Stomach (tissue), 4 donors: ENCODE measurements around the gene SLC16A13.

Experiments
- CTCF ChIP-seq, 7 experiments: fragments of 450-650 bp in 4 of 7; fragments of 200-600 bp in 3 of 7; sonication (generic) in 3 of 7; IDR thresholded peaks; one replicate each; pipeline ENCODE4 v1.5.1; 2016 to 2019; ENCODE audit warnings: antibody characterized with exemption in 7 of 7, control low read depth in 2 of 7, mild to moderate bottlenecking in 1 of 7
- POLR2AphosphoS5 ChIP-seq, 3 donors: sonication (generic); formaldehyde crosslinking; IDR thresholded peaks; one replicate each; pipeline ENCODE4 v1.6.1; 2016; ENCODE audit warnings: antibody characterized with exemption in 3 of 3

GRCh38 chr17:7007143-7007542, 28.7 kb upstream of the SLC16A13 start:
- TF ChIP-seq POLR2AphosphoS5 (IDR thresholded peaks at IDR 0.05) (no peak), CTCF (IDR thresholded peaks at IDR 0.05) (no peak)
